HepG2 (cell line): ENCODE measurements around the gene RHBDF2. TPM values are rescaled to one million over a fixed set of nuclear protein-coding genes. Genes with fewer than 3 reads are reported as not detected.

Experiments used
- ATF7-NPFF ChIP-seq: sonication (generic); formaldehyde crosslinking; IDR thresholded peaks from 2 replicates; pipeline ENCODE4 v1.8.1; 2023; ENCODE audit warnings: mild to moderate bottlenecking, low read depth, missing genetic modification reagents, moderate library complexity
- BRD4 ChIP-seq: sonication (generic); formaldehyde crosslinking; IDR thresholded peaks from 2 replicates; pipeline ENCODE4 v1.4.0; 2020; ENCODE audit warnings: missing genetic modification reagents
- CREB1 ChIP-seq, 2 experiments: fragments of 450-650 bp in 1 of 2; IDR thresholded peaks; 2 replicates each; pipeline ENCODE4 v1.6.1; 2016 to 2017; ENCODE audit warnings: control low read depth in 1 of 2, mild to moderate bottlenecking in 1 of 2, missing compliant biosample characterization in 1 of 2, missing genetic modification characterization in 1 of 2
- GTF3A ChIP-seq: sonication (generic); formaldehyde crosslinking; conservative IDR thresholded peaks from 2 replicates; pipeline ENCODE4 v1.4.0; 2020; ENCODE audit warnings: mild to moderate bottlenecking, missing genetic modification reagents
- HIVEP1 ChIP-seq: sonication (generic); formaldehyde crosslinking; IDR thresholded peaks from 2 replicates; pipeline ENCODE4 v1.4.0; 2020; ENCODE audit warnings: mild to moderate bottlenecking, missing genetic modification reagents
- JARID2 ChIP-seq: sonication (generic); formaldehyde crosslinking; IDR thresholded peaks from 2 replicates; pipeline ENCODE4 v1.8.1; 2023; ENCODE audit warnings: missing genetic modification reagents, inconsistent platforms; ENCODE audit not compliant: insufficient replicate concordance
- KDM5A ChIP-seq: fragments of 200-600 bp; sonication (generic); IDR thresholded peaks from 2 replicates; pipeline ENCODE4 v1.7.0; 2018; ENCODE audit warnings: antibody characterized with exemption, mild to moderate bottlenecking, low read length, borderline replicate concordance
- NFIB ChIP-seq: sonication (generic); formaldehyde crosslinking; IDR thresholded peaks from 2 replicates; pipeline ENCODE4 v1.9.0; 2021; ENCODE audit warnings: missing genetic modification reagents, mild to moderate bottlenecking, borderline replicate concordance
- PCBP1 ChIP-seq: fragments of 200-400 bp; formaldehyde crosslinking; IDR thresholded peaks from 2 replicates; pipeline ENCODE4 v1.6.1; 2017; ENCODE audit warnings: mild to moderate bottlenecking, low read depth, low read length, borderline replicate concordance
- POLR2G ChIP-seq: fragments of 200-400 bp; formaldehyde crosslinking; IDR thresholded peaks from 2 replicates; pipeline ENCODE4 v1.6.1; 2018; ENCODE audit warnings: mild to moderate bottlenecking, low read depth, low read length, moderate library complexity
- RBFOX2 ChIP-seq: fragments of 200-400 bp; formaldehyde crosslinking; IDR thresholded peaks from 2 replicates; pipeline ENCODE4 v1.6.1; 2017; ENCODE audit warnings: low read depth, mild to moderate bottlenecking, low read length
- SIX1 ChIP-seq: sonication (generic); formaldehyde crosslinking; IDR thresholded peaks from 2 replicates; pipeline ENCODE4 v1.4.0; 2020; ENCODE audit warnings: missing genetic modification reagents, borderline replicate concordance
- STAG1 ChIP-seq: sonication (generic); formaldehyde crosslinking; IDR thresholded peaks from 2 replicates; pipeline ENCODE4 v1.4.0; 2020; ENCODE audit warnings: missing genetic modification reagents
- SUZ12 ChIP-seq: fragments of 150-350 bp; IDR thresholded peaks from 2 replicates; pipeline ENCODE4 v1.6.1; 2014; ENCODE audit warnings: low read depth, low read length
- ZC3H4 ChIP-seq: sonication (generic); formaldehyde crosslinking; IDR thresholded peaks from 2 replicates; pipeline ENCODE4 v1.4.0; 2020; ENCODE audit warnings: missing genetic modification reagents, borderline replicate concordance
- ZNF12 ChIP-seq: sonication (generic); formaldehyde crosslinking; IDR thresholded peaks from 2 replicates; pipeline ENCODE4 v1.5.0; 2020; ENCODE audit warnings: missing genetic modification reagents
- ZNF143 ChIP-seq: sonication (generic); formaldehyde crosslinking; IDR thresholded peaks from 2 replicates; pipeline ENCODE4 v1.4.0; 2020; ENCODE audit warnings: missing genetic modification reagents
- ZNF660 ChIP-seq: sonication (generic); formaldehyde crosslinking; IDR thresholded peaks from 2 replicates; pipeline ENCODE4 v1.5.1; 2020; ENCODE audit warnings: mild to moderate bottlenecking, low read depth, missing genetic modification reagents, borderline replicate concordance
- ZNF768 ChIP-seq: sonication (generic); formaldehyde crosslinking; IDR thresholded peaks from 2 replicates; pipeline ENCODE4 v1.4.0; 2020; ENCODE audit warnings: missing genetic modification reagents
- polyA plus RNA-seq, 8 experiments: library from polyadenylated mRNA; depleted of rRNA in 3 of 8; stranded (reverse) in 7 of 8; unstranded in 1 of 8; fragments of >200 nt; fragmentation: Illumina TruSeq in 4 of 8; extraction: Trizol in 4 of 8; gene quantifications; 2 replicates each; pipeline versions ENCODE4 v1.2.1 to v1.2.3, GENCODE V29; 2011 to 2016; ENCODE audit warnings: low read depth in 4 of 8, missing spikeins in 1 of 8, mixed read lengths in 1 of 8; ENCODE audit not compliant: insufficient read depth in 1 of 8
- total RNA-seq, 5 experiments: library from RNA; depleted of rRNA; stranded (reverse); fragments of >200 nt; fragmentation: Illumina TruSeq; extraction: Trizol; gene quantifications; 2 replicates each; pipeline ENCODE4 v1.2.3, GENCODE V29; 2016; ENCODE audit warnings: low read depth in 1 of 5
- TF ChIP-seq, protein P1 (sequence below): sonication (generic); formaldehyde crosslinking; IDR thresholded peaks from 2 replicates; pipeline ENCODE4 v1.8.1; 2023; ENCODE audit warnings: mild to moderate bottlenecking, inconsistent platforms, moderate library complexity, missing genetic modification reagents, borderline replicate concordance
- TF ChIP-seq, protein P2 (sequence below): sonication (generic); formaldehyde crosslinking; IDR thresholded peaks from 2 replicates; pipeline ENCODE4 v1.8.0; 2022; ENCODE audit warnings: mild to moderate bottlenecking, missing genetic modification reagents, moderate library complexity
- TF ChIP-seq, protein P3 (sequence below): sonication (generic); formaldehyde crosslinking; IDR thresholded peaks from 2 replicates; pipeline ENCODE4 v1.5.0; 2020; ENCODE audit warnings: missing genetic modification reagents
- TF ChIP-seq, protein P4 (sequence below): sonication (generic); formaldehyde crosslinking; IDR thresholded peaks from 2 replicates; pipeline ENCODE4 v1.4.0; 2020; ENCODE audit warnings: missing genetic modification reagents, borderline replicate concordance

Gene RHBDF2
- total and polyA plus RNA-seq, 2 of the 13 experiments (the other 11 are each of a cell fraction or from before 2014, with no cell fraction given), result 7.8 to 24.2 TPM

DNA sequence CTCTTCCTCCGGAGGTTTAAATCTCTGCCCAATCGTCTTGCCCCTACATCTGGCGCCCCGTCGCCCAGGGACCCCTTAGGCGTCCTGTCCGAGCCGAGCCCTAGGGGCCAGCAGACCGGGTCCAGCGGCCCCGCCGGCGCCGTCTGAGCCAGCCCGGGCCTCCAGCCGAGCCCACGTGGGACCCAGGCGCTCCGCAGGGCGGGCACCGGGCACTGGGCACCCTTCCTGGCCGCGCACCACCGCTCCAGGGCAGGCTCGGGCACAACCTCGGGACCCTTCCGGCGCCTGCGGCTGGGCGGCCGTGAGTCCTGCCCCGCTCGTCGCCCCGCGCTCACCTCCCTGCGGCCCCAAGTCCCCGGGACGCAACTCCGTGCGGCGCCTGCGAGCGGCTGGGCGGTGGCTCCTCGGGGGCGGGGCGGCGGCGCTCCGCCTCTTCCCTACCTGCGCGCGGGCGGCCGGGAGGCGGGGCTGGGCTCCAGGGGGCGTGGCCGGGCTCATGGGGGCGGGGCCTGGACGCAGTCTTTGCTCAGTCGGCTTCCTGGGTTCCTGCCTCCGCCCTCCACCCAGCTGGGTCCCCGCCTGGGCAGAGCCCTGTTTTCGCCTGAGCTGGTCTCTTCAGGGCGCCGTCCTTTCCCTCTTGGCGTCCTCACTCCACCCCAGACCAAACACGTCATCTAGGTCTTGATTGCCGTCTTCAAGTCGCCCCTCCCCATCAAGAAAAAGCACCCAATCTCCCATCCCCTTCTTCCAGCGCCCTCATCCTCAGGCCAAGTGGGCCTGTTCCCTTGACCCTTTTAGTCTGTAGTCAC lies at the start of gene RHBDF2 (continued):
- TF ChIP-seq JARID2 (CRISPR knock-in tag) (no peak), ZC3H4 (no peak), SIX1 (CRISPR knock-in tag) (no peak), CREB1 (IDR thresholded peaks at IDR 0.05) (no peak), CREB1 (CRISPR knock-in tag; IDR thresholded peaks at IDR 0.05) (no peak), NFIB (CRISPR knock-in tag) (no peak), ZNF12 (CRISPR knock-in tag) (no peak), PCBP1 (no peak), RBFOX2 (peak; percentile 98), GTF3A (CRISPR knock-in tag) (no peak), ZNF660 (CRISPR knock-in tag) (no peak), ZNF768 (CRISPR knock-in tag) (0 out of 2 replicates have a peak, but pooled peaks have one; percentile 35), SUZ12 (no peak), STAG1 (CRISPR knock-in tag) (no peak; the same call in 1 of the 2 replicates), HIVEP1 (CRISPR knock-in tag) (no peak), KDM5A (no peak), POLR2G (peak; percentile 84), BRD4 (CRISPR knock-in tag) (no peak; the same call in 1 of the 2 replicates), ZNF143 (no peak), ATF7-NPFF (CRISPR knock-in tag) (no peak; the same call in none of the 2 replicates)
- TF ChIP-seq, protein P1, sequence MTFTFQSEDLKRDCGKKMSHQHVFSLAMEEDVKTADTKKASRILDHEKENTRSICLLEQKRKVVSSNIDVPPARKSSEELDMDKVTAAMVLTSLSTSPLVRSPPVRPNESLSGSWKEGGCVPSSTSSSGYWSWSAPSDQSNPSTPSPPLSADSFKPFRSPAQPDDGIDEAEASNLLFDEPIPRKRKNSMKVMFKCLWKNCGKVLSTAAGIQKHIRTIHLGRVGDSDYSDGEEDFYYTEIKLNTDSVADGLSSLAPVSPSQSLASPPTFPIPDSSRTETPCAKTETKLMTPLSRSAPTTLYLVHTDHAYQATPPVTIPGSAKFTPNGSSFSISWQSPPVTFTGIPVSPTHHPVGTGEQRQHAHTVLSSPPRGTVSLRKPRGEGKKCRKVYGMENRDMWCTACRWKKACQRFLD (CRISPR knock-in tag), result no peak
- TF ChIP-seq, protein P2, sequence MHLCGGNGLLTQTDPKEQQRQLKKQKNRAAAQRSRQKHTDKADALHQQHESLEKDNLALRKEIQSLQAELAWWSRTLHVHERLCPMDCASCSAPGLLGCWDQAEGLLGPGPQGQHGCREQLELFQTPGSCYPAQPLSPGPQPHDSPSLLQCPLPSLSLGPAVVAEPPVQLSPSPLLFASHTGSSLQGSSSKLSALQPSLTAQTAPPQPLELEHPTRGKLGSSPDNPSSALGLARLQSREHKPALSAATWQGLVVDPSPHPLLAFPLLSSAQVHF (CRISPR knock-in tag), result no peak
- TF ChIP-seq, protein P3, sequence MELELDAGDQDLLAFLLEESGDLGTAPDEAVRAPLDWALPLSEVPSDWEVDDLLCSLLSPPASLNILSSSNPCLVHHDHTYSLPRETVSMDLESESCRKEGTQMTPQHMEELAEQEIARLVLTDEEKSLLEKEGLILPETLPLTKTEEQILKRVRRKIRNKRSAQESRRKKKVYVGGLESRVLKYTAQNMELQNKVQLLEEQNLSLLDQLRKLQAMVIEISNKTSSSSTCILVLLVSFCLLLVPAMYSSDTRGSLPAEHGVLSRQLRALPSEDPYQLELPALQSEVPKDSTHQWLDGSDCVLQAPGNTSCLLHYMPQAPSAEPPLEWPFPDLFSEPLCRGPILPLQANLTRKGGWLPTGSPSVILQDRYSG, result peak; percentile 71; the same call in 1 of the 2 replicates
- TF ChIP-seq, protein P4, sequence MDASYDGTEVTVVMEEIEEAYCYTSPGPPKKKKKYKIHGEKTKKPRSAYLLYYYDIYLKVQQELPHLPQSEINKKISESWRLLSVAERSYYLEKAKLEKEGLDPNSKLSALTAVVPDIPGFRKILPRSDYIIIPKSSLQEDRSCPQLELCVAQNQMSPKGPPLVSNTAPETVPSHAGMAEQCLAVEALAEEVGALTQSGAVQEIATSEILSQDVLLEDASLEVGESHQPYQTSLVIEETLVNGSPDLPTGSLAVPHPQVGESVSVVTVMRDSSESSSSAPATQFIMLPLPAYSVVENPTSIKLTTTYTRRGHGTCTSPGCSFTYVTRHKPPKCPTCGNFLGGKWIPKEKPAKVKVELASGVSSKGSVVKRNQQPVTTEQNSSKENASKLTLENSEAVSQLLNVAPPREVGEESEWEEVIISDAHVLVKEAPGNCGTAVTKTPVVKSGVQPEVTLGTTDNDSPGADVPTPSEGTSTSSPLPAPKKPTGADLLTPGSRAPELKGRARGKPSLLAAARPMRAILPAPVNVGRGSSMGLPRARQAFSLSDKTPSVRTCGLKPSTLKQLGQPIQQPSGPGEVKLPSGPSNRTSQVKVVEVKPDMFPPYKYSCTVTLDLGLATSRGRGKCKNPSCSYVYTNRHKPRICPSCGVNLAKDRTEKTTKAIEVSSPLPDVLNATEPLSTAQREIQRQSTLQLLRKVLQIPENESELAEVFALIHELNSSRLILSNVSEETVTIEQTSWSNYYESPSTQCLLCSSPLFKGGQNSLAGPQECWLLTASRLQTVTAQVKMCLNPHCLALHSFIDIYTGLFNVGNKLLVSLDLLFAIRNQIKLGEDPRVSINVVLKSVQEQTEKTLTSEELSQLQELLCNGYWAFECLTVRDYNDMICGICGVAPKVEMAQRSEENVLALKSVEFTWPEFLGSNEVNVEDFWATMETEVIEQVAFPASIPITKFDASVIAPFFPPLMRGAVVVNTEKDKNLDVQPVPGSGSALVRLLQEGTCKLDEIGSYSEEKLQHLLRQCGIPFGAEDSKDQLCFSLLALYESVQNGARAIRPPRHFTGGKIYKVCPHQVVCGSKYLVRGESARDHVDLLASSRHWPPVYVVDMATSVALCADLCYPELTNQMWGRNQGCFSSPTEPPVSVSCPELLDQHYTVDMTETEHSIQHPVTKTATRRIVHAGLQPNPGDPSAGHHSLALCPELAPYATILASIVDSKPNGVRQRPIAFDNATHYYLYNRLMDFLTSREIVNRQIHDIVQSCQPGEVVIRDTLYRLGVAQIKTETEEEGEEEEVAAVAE (CRISPR knock-in tag), result no peak
